Cortex of kidney (tissue), 1 donor: ENCODE measurements around the gene PCNX1.

Experiments used
- DNase-seq: peaks from one replicate; lab custom pipeline; 2025; lab: John Stamatoyannopoulos, UW

Gene PCNX1

DNA sequence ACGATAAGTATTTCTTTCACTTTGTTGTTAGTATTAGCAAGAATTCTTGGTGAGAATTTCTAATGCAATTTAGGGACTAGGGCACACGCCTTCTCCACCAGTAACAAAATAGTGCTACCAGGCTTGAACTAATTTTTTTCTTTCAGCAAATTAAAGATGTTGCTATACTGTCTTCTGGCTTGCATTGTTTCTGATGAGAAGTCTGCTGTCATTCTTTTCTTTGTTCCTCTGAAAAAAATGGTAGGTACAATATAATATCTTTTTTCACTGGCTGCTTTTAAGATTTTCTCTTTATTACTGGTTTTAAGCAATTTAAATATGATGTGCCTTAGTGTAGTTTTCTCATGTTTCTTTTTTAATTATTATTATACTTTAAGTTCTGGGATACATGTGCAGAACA, 171.2 kb downstream of the PCNX1 start:
- no peak for DNase-seq

DNA sequence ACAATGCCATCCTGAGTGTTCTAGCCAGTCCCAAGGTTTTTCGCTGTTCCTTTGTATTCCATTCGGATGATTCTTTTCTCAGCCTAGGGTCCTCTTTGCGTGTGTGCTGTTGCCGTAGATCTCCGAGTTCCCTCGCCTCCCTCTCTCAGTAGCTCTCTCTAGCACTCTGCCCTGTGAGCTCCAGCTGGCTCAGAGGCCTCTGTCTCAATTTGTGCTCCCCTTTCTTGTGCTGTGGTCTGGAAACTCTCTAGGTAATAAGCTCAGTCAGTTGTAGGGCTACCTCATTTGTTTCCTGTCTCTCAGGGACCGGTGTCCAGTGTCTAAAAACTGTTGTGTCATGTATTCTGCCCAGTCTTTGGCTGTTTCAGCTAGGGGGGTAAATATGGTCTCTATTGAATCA, 179.3 kb downstream of the PCNX1 start:
- no peak for DNase-seq

DNA sequence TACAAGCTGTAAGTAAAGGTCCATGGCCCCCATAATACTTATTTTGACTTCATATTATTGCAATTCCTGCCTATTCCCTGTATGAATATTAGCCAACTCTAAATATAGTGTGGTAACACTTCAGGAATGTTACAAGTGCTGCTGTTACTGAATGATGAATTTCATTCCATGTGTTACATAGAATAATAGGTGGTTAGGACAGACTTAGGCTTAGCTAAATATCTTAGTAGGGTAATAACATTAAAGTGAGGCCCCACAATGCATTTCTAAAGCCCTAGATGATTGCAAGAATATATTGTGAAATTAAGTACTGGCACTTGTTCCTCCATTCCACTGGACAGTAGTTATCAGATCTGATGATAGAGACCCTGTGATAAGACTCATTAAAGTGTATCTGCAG, 182.7 kb downstream of the PCNX1 start:
- DNase-seq, result no peak

DNA sequence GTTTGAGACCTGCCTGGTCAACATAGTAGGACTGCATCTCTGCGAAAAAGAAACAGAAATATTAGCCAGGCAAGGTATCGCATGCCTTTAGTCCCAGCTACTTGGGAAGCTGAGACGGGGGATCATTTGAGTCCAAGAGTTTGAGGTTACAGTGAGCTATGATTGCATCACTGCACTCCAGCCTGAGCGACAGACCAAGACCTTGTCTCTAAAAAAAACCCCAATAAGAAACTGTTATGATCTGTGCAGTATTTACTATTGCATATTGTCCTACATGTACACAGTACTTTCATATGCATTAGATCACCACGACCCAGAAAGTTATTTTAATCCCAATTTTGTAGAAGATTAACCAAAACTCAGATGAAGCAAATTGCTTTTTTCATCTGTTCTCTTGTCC, 187.5 kb downstream of the PCNX1 start:
- no peak for DNase-seq

DNA sequence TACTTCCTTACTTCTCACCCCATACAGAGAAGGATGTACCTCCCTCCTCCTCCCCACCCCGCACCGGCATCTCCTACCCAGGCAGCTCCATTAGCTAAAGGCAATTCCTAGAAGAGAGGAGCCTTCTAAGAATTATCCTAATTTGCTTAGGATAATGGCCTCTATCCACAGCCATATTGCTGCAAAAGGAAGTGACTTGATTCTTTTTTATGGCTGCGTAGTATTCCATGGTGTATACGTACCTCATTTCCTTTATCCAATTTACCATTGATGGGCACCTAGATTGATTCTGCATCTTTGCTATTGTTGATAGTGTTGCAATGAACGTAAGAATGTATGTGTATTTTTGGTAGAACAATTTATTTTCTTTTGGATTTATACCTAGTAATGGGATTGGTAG, 189.7 kb downstream of the PCNX1 start:
- DNase-seq, result no peak

DNA sequence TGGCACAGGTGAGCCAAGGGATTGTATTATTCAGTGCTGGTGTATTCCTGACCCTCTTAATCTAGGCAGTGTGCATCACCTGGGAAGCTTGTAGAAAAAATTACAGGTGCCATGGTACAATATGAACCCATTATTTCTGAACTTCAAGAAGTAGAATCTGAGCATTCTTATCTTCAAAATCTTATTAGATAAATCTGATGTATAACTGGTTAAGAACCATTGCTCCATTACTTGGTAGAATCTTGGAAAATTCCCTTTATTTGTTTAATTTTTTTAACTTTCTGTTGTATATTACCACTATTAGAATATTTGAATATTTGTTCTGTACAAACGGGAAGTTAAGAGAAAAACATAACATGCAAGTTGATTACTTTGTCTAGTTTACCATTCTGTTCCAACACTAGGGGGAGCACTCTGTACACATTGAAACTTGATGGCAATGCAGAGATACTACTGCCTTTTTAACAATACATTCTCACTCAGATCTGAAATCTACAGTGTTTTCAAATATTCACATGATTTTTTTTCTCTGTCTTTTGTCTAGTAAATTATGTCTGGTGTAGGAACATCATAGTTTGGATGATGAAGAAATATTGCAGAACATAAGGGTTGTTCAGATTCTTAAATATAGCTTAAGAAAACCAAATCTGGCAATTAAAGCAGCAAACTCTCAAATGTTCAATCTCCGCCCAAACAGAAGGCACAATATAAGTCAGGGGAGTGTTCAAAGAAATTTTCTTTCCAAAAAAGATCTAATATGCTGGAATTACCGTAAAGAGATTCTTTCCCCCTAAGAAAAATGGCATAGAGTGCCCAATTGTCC, 196.6 kb downstream of the PCNX1 start:
- no peak for DNase-seq

DNA sequence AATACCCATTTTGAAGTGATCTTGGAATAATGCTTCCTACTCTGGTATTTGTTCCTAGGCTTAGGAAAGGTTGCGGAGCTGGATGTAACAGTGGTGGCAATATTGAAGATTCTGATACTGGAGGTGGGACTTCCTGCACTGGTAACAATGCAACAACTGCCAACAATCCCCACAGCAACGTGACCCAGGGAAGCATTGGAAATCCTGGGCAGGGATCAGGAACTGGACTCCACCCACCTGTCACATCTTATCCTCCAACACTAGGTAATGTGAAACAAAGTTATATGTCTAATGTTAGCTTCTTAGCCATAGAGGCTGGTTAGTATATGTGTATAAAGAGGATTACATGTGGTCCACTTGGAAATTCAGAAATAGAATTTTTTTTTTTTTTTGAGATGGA, 197.9 kb downstream of the PCNX1 start:
- DNase-seq, result no peak

DNA sequence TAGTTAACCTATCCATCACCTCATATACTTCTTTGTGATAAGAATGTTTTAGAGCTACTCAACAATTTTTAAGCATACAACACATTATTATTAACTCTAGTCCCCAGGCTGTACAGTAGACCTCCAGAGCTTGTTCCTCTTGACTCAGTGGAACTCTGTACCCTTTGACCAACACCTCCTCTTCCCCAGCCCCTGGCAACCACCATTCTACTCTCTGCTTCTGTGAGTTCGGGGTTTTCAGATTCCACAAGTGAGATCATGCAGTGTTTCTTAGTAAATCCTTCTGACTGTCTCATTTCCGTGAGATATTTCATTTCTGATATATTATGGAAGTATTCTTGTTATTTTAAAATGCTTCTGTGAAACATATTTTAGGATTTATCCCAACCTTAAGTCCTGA, 200.7 kb downstream of the PCNX1 start:
- DNase-seq, result no peak

DNA sequence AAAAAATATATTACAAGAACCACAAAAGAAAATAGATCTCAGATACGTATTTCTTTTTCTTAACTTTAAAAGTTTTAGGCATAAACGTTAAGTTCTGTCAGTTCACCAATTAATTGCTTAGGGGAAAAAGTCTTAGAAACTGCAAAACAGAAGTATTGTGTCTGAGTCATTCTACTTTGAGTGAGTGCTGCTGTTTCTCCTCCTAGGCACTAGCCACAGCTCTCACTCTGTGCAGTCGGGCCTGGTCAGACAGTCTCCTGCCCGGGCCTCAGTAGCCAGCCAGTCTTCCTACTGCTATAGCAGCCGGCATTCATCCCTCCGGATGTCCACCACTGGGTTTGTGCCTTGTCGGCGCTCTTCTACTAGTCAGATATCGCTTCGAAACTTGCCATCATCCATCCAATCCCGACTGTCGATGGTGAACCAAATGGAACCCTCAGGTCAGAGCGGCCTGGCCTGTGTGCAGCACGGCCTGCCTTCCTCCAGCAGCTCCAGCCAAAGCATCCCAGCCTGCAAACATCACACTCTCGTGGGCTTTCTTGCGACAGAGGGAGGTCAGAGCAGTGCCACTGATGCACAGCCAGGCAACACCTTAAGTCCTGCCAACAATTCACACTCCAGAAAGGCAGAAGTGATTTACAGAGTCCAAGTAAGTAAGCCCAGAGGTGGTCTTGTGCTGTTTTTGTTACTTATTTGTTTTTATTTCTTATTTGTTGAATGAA, 201.3 kb downstream of the PCNX1 start:
- DNase-seq, result no peak

DNA sequence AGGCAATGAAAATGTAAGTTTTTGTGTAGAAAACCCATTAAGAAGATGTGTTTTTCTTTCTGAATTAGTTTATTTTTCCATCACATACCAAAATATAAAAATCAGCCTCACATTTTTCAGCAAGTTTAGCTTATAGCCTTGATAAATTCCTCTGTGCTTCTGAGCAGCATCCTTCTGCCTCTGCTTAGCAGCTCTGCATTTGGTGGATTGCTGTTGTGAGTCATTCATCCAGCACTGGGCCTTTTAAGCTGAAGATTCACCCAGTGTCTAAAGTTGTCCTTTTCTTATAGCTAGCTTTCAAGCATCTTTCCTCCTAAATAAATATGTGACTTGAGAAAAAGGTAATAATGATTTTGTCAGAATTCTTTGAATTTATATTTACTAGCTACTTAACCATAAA, 206.1 kb downstream of the PCNX1 start:
- no peak for DNase-seq

DNA sequence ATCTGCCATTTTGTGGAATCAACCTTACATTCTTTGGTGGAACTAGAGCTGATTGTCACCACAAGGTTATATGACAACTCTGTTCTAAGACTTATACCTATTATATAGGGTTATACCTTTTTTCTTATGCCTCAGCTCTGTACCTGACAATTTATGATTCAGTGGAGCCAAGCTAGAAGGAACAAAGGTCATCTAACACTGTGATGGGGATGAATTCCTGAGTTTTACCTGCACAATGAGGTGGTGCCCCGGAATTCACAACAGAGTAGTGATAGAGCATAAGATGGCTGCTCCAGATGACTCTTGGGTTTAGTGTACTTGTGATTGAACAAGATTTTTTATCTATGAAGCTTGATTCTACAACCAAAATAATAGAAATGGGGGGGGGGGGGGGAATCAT, 207.3 kb downstream of the PCNX1 start:
- DNase-seq, result no peak

DNA sequence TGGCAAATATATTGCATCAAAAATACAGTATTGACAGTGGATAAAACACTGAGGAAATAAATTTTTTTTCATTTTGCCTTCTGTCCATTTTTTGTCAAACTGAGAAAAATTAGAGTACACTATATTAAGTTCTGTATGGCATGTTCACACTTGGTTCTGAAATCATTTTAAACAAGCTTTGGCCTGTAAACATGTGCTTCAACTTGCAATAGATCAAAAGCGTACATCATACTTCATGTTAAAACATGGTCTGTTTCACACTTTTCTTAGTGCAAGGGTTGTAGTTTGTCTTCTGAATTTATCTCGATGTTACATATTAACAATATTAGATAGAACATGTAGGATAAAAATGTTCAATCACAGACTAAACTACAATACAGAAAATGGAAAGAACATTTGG, 208.0 kb downstream of the PCNX1 start:
- no peak for DNase-seq

DNA sequence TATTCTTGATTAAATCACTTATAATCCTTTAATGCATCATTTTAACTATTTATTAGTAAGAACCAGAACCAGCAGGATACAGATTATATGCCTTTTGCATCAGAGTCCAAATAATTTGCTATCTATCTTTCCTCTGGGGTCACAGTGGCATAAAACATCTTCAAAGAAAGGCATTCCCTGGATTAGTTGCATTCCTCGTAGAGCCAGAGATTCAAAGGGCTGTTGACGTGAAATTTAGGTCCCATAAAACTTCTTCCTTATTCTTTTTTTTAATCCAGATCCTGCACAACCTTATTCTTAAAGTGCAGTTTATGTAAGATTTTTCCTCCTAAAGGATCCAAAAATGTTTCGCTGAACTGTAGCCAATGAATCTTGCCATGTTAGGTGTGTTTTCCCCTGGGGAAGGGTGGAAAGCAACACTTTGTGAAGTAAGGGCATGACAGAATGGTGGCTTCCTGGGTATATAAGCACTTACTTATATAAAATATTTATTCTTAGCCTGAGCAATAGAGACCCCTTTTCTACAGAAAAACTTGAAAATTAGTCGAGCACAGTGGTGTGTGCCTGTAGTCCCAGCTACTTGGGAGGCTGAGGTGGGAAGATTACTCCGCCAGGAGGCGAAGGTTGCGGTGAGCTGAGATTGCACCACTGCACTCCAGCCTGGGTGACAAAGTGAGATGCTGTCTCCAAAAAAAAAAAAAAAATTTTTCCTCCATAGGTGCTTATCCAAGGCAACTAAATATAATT, 208.7 kb downstream of the PCNX1 start:
- no peak for DNase-seq

DNA sequence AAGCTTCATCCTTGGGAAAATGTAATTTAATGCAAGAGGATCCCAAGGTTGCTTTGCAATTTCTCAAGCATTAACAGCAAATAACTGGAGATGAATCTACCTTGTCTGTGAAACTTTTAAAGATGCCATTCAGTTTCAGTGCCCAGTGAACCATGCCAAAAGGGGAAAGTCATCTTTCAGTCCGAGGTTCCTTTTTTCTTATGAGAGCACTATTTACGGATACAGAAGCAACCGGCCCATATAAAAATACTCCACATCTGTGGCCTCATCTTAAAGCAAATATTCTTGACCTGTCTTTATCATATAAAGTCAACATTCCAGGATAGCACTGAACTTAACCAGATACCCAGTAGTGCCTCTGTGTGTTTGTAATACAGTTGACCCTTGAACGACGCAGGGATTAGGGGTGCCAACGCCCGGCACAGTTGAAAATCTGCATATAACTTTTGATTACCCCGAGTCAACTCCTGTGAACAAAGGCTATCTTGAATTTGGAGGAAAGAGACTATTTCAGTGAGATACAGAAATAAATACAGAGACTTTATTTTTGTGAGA, 209.4 kb downstream of the PCNX1 start:
- DNase-seq, result no peak

DNA sequence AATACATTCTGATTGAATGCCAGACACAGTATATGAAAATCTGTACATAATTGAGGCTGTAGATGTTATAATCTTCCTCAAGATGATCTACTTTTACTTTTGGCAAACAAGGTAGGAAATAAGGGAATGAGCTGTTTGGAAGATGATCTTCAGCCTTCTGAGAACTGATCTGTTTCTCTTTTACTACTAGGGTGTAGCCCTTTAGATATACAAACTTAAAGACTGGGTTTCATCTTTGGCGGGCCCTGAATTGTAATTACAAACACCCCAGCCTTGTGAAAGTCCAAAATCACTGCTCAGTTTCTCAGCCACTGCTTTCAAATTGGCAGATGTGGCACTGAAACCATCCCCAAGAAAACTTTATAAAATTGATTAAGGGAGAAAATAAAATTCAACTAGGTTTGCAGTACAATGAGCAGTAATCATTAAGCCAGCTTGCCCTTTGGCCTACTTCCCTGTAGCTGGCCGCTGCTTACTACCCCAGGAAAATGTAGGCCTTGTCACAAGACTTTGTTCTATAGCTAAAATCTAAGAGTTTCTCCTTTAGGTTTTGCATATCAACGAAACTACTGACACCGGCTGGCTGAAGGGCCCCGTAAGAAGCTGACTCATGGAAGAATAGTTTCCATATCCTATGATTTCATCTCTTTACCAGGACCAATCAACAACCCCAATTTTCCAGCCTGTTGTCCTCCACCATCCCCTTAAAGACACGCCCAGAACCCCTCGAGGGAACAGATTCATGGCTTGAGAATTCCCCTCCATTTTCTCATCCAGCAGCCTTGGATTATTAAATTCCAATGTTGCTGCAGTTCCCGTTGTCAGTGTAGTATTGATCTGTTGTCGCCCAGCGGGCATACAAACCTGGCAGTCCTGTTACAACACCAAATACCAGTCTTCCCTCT, 210.8 kb downstream of the PCNX1 start:
- no peak for DNase-seq

DNA sequence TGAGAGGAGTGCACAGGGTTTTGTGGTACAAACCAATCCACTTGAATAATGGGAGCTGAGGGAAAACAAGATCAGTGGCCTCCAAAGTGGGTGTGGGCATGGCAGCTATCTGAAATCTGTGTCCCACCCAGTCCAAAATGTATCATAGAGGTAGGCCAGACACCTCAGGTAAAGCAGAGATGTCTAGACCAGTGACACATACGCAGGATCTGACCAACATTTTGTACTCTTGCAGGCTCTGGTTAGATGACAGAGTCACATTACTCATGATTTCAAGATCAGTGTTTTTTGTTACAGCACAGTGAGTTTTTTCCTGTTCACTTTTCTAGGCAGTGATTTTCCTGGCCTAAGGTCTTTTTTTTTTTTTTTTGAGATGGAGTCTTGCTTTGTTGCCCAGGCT, 211.8 kb downstream of the PCNX1 start:
- no peak for DNase-seq

DNA sequence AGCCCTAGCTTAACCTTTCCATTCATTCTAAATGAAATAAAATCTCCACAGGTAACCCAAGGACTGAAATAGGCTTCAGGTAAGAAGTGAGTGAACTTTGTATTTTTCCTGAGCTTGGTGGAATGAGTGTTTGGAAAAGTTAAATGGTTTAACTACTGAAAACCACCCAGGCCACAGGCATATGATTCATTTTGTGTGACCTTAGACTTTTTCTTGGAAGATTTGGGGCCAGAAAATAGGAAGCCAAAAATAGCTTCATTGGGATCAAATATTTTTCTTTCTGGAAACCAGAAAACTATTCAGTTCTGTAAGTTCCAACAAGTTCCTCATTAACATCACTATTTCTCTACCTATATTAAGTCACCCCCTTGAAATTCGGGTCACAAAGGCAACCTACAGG, 212.6 kb downstream of the PCNX1 start:
- no peak for DNase-seq

DNA sequence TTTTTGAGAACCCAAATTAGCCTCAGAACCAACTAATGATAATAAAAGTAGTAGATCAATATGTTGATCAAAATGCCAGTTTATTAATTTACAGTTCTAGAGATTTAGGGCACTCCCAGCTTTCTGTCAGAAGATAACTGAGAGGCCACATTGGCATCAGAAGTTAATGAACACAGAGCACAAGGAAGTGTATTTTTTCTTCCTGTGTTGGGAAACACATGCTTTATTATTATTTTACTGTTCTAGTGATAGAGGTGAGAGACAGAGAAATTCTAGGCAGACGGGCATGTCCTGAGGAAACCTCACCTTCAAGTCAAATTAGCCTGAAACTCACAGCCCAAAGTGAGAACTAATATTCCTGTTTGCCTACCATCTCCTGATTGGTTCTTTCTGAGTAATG, 213.7 kb downstream of the PCNX1 start:
- no peak for DNase-seq

DNA sequence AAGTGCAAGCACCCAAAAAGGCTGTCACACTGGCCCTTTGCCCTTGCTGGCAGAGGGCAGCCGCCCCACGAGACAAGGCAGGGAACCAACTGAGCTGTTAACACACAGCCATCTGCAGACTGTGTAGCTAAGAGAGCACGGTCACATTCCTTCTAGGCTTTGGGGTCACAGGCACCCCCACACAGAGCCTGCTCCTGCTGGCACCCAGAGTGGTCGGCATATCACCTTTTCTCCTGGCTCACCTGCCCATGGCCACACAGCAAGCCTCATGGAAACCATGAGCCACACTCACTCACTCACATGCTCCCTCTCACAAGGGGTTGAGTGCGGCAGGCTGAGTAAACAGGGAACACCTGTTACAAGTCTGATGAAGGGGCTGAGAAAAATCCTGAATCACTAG, 214.5 kb downstream of the PCNX1 start:
- DNase-seq, result no peak

DNA sequence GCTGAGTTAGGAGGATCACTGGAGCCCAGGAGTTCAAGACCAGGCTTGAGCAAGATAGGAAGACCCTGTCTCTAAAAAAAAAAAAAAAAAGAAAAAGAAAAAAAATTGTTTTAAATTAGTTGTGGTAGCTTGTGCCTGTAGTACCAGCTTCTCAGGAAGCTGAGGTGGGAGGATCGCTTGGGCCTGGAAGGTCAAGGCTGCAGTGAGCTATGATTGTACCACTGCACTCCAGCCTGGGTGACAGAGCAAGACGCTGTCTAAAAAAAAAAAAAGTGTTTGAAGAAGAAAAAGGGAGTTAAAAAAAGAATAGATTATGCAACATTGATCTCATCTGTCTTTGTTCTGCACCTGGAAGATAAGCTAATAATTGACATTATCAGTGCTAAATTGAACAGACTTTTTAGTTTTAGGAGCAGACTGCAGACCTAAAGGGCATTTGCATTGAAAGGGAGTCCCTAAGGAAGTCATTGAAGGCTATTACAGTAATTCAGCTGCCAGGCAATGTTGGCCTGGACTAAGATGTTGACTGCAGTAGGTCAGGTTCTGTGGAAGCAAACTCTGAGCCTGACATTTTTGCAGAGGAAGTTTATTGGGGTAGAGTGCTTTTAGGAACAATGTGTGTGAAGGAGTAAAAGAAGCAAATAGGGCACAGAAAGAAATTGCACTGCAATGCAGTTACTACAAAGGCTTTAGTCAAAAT, 215.8 kb downstream of the PCNX1 start:
- DNase-seq, result no peak

DNA sequence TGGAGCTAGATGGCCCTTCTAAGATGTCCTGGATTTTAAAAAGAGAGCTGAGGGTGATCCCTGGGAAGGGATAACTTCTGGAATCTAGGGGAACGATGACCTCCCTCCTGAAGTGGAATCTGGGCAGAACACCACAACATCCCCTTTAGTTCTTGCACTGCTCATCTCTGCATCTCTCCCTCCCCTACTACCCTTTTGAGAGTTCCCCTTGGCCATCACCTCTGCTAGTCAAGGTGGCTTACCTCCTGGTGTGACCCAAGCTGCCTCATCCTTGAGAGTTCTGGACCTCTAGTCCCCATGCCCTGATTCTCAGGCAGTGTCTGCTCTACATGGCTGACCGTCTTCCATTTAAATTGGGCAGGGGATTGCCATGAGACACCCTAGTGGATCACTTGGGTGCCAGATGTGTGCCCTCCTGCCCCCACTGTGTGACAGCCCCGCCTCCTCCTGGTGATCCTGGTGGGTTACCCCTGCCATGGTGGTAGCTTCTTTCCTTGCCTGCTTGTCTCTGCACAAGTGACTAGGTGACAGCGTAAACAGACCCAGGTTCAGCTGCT, 216.4 kb downstream of the PCNX1 start:
- DNase-seq, result no peak
